ENCODE data around the gene SLC24A4.

DNA sequence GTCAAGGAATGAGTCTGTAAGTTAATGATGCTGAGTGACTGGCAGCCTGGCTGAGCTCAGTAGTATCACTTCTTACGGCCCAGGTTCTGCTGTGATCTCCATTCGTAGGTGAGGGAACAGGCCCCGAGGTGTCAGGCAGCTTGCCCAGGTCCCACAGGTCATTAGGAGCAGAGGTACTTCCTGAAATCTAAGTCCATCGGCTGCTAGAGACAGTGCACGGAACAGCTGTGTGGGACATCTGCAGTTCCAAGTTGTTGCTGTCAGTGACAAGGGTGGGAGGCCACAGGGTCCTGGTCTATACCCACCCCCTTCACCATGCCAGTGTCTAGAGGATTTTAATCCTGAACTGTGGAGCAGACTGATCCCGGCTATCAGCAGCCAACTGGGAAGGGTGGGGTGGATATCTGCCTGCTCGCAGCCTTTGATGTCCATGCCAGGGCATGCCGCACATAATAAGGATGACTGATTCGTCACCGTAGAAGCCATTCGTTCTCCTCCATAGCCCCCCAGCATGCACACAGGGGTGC lies 108.3 kb downstream of the SLC24A4 start:
- TF ChIP-seq, protein P1, sequence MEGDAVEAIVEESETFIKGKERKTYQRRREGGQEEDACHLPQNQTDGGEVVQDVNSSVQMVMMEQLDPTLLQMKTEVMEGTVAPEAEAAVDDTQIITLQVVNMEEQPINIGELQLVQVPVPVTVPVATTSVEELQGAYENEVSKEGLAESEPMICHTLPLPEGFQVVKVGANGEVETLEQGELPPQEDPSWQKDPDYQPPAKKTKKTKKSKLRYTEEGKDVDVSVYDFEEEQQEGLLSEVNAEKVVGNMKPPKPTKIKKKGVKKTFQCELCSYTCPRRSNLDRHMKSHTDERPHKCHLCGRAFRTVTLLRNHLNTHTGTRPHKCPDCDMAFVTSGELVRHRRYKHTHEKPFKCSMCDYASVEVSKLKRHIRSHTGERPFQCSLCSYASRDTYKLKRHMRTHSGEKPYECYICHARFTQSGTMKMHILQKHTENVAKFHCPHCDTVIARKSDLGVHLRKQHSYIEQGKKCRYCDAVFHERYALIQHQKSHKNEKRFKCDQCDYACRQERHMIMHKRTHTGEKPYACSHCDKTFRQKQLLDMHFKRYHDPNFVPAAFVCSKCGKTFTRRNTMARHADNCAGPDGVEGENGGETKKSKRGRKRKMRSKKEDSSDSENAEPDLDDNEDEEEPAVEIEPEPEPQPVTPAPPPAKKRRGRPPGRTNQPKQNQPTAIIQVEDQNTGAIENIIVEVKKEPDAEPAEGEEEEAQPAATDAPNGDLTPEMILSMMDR (IDR thresholded peaks at IDR 0.05 in 8 of 11, conservative IDR thresholded peaks at IDR 0.05 in 3 of 11): no peak
- no peak for TF ChIP-seq POLR2AphosphoS5 (IDR thresholded peaks at IDR 0.05)

All from spleen (tissue), 7 donors.